Measurements from ENCODE around the gene KCNQ4. TPM values are rescaled to one million over a fixed set of nuclear protein-coding genes. Genes with fewer than 3 reads are reported as not detected.

KCNQ4 gene
- total and polyA plus RNA-seq, 2 donors (not counting 3 experiments of a cell fraction or from before 2014, with no cell fraction given), result 0.06 to 0.07 TPM

DNA sequence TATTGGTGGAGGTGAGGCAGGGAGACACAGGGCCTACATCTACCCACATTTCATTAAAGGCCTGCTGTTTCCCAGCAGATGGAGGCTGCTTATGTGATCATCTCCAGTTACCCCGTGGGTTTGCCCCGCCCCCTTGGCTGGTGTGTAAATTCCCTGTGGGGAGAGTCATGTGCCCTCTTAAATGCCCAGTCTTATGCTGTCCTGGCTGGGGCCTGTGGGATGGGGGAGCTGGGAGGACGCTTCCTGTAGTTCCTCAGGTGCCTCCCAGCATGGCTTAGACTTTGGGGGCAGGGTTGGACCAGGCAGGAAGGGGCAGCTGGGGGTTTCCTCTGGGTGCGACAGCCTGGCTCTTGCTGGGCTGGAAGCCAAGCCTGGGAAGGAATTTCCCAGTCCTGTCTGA is 94.1 kb downstream of the KCNQ4 start:
- H3K79me2 ChIP-seq (ENCODE audit: control insufficient read depth, insufficient read depth, low read length), result no peaks in the 10 kb centered on the region
- no peaks in the 10 kb centered on the region for H4K20me1 ChIP-seq (replicated peaks; ENCODE audit: control insufficient read depth, extremely low read depth, insufficient read depth, low read length)
- H3K36me3 ChIP-seq (ENCODE audit: control insufficient read depth in 2 of 2, extremely low read depth in 1 of 2, insufficient read depth in 2 of 2, low read length in 2 of 2), result no peaks in the 10 kb centered on the region
- H3K4me2 ChIP-seq (ENCODE audit: insufficient read depth, low read length), result peak overlapping the region; percentile 50
- no peaks in the 10 kb centered on the region for H3K9me3 ChIP-seq (replicated peaks; ENCODE audit: control insufficient read depth, insufficient read depth, low read length)
- no peaks in the 10 kb centered on the region for H3K27me3 ChIP-seq (ENCODE audit: control insufficient read depth in 2 of 2, insufficient read depth in 2 of 2, low read length in 2 of 2)
- H3K9ac ChIP-seq (replicated peaks; ENCODE audit: extremely low read depth, insufficient read depth, low read length), result peak overlapping the region; percentile 59
- peak overlapping the region; percentile 98 for H3K27ac ChIP-seq (ENCODE audit: insufficient read depth, low read depth, low read length)
- H3K9me1 ChIP-seq (replicated peaks; ENCODE audit: control insufficient read depth, extremely low read depth, insufficient read depth, low read length), result no peaks in the 10 kb centered on the region
- DNase-seq (ENCODE audit: low read depth, low spot score) (peak; percentile 94), FAIRE-seq (peak; percentile 95)
- intact Hi-C loops (cut with micrococcal nuclease) (no loop called here), dilution Hi-C loops (cut with MboI; ENCODE audit: extremely low pct_ligation_motif_present, low sequenced_read_pairs) (no loop called here)
- no TSS peak for BruUV-seq (replicated peaks)
- CTCF ChIA-PET, result interaction anchor here (0.6 to 5.9 kb wide), 6 partner anchors 10 to 71 kb away, joined by 3 to 84 read pairs (median 6); partner anchors contain the start of gene CITED4
- POLR2A ChIA-PET, result interaction anchor here (1.0 kb wide), 3 partner anchors 16 to 71 kb away, joined by 3 to 8 read pairs (median 6); partner anchors contain the start of gene CITED4
- TF ChIP-seq, protein P1, sequence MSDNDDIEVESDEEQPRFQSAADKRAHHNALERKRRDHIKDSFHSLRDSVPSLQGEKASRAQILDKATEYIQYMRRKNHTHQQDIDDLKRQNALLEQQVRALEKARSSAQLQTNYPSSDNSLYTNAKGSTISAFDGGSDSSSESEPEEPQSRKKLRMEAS (IDR thresholded peaks at IDR 0.05; ENCODE audit: insufficient read depth, insufficient read length), result peak; percentile 62
- TF ChIP-seq EZH2 (IDR thresholded peaks at IDR 0.05; ENCODE audit: borderline replicate concordance, low read depth, low read length, severe bottlenecking) (no peak), MYC (IDR thresholded peaks at IDR 0.05; ENCODE audit: low read depth, low read length) (peak; percentile 72), JUN (IDR thresholded peaks at IDR 0.05; ENCODE audit: borderline replicate concordance, insufficient read depth, insufficient read length, low read depth) (peak; percentile 10), CTCF (IDR thresholded peaks at IDR 0.05; ENCODE audit: extremely low read depth in 1 of 2, insufficient read depth in 1 of 2, low read depth in 1 of 2, low read length in 2 of 2) (no peak), POLR2A (IDR thresholded peaks at IDR 0.05; ENCODE audit: low read depth, low read length) (no peak), GATA2 (IDR thresholded peaks at IDR 0.05; ENCODE audit: insufficient read depth, insufficient read length, low read depth, low read length) (no peak), FOS (IDR thresholded peaks at IDR 0.05; ENCODE audit: borderline replicate concordance, insufficient read depth, low read length) (peak; percentile 36), POLR2AphosphoS5 (IDR thresholded peaks at IDR 0.05; ENCODE audit: insufficient read depth, low read depth, low read length) (peak; percentile 86)
- H3K4me1 ChIP-seq (ENCODE audit: control insufficient read depth, extremely low read depth, insufficient read depth, low read length), result peaks cover 42% of the 10 kb centered on the region
- H2AFZ ChIP-seq (ENCODE audit: low read depth, low read length), result peak overlapping the region; percentile 7
- H3K4me3 ChIP-seq (replicated peaks in 1 of 3; ENCODE audit: insufficient read depth in 1 of 3, low read depth in 1 of 3, low read length in 3 of 3), result no peak overlapping the region
